Tibial artery (tissue), 4 donors: ENCODE results near the gene MTHFD1L.

Experiments
- DNase-seq, 2 donors: peaks; one replicate each; pipeline ENCODE4 v3.0.0-alpha.2; 2019
- H3K27ac ChIP-seq, 2 donors: fragments of 200-600 bp; sonication (generic) in 1 of 2; 1 replicate in 1 of 2; 2 replicates in 1 of 2; pipeline ENCODE4 v1.5.1; 2018 to 2019; ENCODE audit warnings: mild to moderate bottlenecking in 1 of 2
- H3K27me3 ChIP-seq, 2 donors: fragments of 200-600 bp; sonication (generic) in 1 of 2; one replicate each; pipeline versions ENCODE4 v1.5.1 to v1.6.0; 2016 to 2019
- H3K36me3 ChIP-seq, 3 donors: fragments of 200-600 bp; sonication (generic) in 2 of 3; one replicate each; pipeline ENCODE4 v1.5.1; 2016 to 2019; ENCODE audit warnings: mild to moderate bottlenecking in 2 of 3
- H3K4me1 ChIP-seq, 4 donors: fragments of 200-600 bp; sonication (generic) in 2 of 4; 1 replicate in 3 of 4; 2 replicates in 1 of 4; pipeline ENCODE4 v1.5.1; 2016 to 2019
- H3K4me3 ChIP-seq, 2 donors: fragments of 200-600 bp; sonication (generic) in 1 of 2; 1 replicate in 1 of 2; 2 replicates in 1 of 2; pipeline ENCODE4 v1.5.1; 2018 to 2019; ENCODE audit warnings: mild to moderate bottlenecking in 2 of 2
- H3K9me3 ChIP-seq, 3 donors: fragments of 200-600 bp; sonication (generic) in 1 of 3; one replicate each; pipeline ENCODE4 v1.5.1; 2016 to 2019
- intact Hi-C: fragments of 100-400 bp; cut with DNase I; formaldehyde crosslinking; loops from one replicate; pipeline ENCODE4 v1.15.0; 2023; ENCODE audit warnings: low total_unique reads
- TF ChIP-seq, protein P1 (sequence below), 2 experiments: fragments of 200-600 bp in 1 of 2; fragments of 450-650 bp in 1 of 2; IDR thresholded peaks; one replicate each; pipeline ENCODE4 v1.5.1; 2017 to 2019; ENCODE audit warnings: antibody characterized with exemption in 2 of 2, mild to moderate bottlenecking in 1 of 2, moderate library complexity in 1 of 2

MTHFD1L gene

DNA sequence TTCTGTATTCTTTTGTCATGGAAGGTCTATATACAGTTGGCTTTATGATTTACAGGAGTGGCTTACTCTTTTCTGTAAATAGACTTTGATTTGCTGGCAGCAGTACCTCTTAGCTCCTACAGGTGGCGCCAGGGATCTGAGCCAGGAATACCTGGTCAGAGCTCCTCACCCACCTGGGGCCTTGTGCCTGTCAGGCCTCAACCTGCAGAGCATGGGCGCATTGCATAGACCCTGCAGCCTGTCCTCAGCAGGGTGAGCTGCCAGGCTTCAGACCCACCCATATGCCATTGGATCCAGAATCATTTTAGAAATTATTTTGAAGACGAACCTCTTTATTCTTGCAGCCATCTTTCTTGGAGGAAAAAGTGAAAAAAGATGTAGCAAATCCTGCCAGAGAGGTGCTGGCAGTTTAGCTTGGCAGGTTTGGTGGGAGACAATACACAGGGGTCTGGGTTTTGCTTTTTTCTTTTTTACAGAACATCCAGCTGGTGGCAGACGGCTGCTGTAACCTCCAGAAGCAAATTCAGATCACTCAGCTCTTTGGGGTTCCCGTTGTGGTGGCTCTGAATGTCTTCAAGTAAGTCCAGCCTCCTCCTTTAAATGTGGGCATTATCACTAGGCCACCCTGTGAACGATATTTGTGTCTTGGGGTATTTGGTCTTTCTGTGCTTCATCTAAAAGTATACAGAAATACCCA lies 149.1 kb downstream of the MTHFD1L start:
- intact Hi-C loops: loop anchor here (2.0 kb wide), 1 partner anchor 310 kb away; no protein-coding TSS in a partner anchor
- peak overlapping the region in 1 of 2 donors; percentile 5 for H3K27ac ChIP-seq

GRCh38 chr6:151015101-151015700 lies 149.7 kb downstream of the MTHFD1L start:
- TF ChIP-seq, protein P1, sequence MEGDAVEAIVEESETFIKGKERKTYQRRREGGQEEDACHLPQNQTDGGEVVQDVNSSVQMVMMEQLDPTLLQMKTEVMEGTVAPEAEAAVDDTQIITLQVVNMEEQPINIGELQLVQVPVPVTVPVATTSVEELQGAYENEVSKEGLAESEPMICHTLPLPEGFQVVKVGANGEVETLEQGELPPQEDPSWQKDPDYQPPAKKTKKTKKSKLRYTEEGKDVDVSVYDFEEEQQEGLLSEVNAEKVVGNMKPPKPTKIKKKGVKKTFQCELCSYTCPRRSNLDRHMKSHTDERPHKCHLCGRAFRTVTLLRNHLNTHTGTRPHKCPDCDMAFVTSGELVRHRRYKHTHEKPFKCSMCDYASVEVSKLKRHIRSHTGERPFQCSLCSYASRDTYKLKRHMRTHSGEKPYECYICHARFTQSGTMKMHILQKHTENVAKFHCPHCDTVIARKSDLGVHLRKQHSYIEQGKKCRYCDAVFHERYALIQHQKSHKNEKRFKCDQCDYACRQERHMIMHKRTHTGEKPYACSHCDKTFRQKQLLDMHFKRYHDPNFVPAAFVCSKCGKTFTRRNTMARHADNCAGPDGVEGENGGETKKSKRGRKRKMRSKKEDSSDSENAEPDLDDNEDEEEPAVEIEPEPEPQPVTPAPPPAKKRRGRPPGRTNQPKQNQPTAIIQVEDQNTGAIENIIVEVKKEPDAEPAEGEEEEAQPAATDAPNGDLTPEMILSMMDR (IDR thresholded peaks at IDR 0.05): no peak

More for the DNA sequence above, 149.1 kb downstream of the MTHFD1L start:
- H3K4me1 ChIP-seq: peaks cover 0 to 4% (median 0%) of the 10 kb centered on the region in 4 donors
- peak; percentile 64 to 78 for DNase-seq
- TF ChIP-seq, protein P1 (IDR thresholded peaks at IDR 0.05): peak; percentile 95 to 98
- H3K36me3 ChIP-seq: peaks cover 8 to 23% (median 19%) of the 10 kb centered on the region in 3 donors
- no peaks in the 10 kb centered on the region for H3K27me3 ChIP-seq
- H3K9me3 ChIP-seq: no peaks in the 10 kb centered on the region
- H3K4me3 ChIP-seq: no peak overlapping the region

GRCh38 chr6:151016107-151016506 lies 150.6 kb downstream of the MTHFD1L start:
- Histone ChIP-seq H3K36me3 (peaks cover 8 to 23% (median 19%) of the 10 kb centered on the region in 3 donors), H3K27ac (no peak overlapping the region), H3K4me1 (peaks cover 0 to 4% (median 0%) of the 10 kb centered on the region in 4 donors), H3K4me3 (no peak overlapping the region), H3K9me3 (no peaks in the 10 kb centered on the region), H3K27me3 (no peaks in the 10 kb centered on the region)
- DNase-seq: no peak
- intact Hi-C loops: no loop called here
- TF ChIP-seq, protein P1 (IDR thresholded peaks at IDR 0.05): no peak

More at GRCh38 chr6:151015101-151015700, 149.7 kb downstream of the MTHFD1L start:
- Histone ChIP-seq H3K4me3 (no peak overlapping the region), H3K9me3 (no peaks in the 10 kb centered on the region), H3K36me3 (peaks cover 8 to 23% (median 19%) of the 10 kb centered on the region in 3 donors), H3K4me1 (peaks cover 0 to 4% (median 0%) of the 10 kb centered on the region in 4 donors), H3K27ac (no peak overlapping the region), H3K27me3 (no peaks in the 10 kb centered on the region)
- no peak for DNase-seq
- intact Hi-C loops: loop anchor here (2.0 kb wide), 1 partner anchor 310 kb away; no protein-coding TSS in a partner anchor

DNA sequence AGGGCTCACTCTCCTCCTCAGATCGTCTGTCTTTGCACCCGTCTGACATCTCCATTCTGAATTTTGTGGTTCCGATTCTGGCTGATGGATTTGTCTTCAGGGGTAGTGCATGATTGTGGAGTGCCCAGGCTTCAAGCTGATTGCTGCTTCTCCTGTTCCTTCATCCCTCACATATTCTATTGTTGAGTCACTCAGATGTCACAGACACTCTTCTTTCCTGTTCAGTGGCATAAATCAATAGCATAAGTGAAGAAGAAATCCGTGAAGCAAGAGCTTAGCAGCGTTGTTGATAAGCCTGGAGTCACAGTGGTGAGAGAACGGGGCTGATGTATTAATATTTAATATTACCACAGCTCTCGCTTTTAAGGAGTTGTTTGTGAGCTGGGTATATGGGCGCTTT lies 152.5 kb downstream of the MTHFD1L start:
- no peak for DNase-seq
- Histone ChIP-seq H3K27ac (no peak overlapping the region), H3K27me3 (no peaks in the 10 kb centered on the region), H3K36me3 (peaks cover 8 to 19% (median 18%) of the 10 kb centered on the region in 3 donors), H3K9me3 (no peaks in the 10 kb centered on the region), H3K4me3 (no peak overlapping the region), H3K4me1 (peaks cover 0 to 4% (median 0%) of the 10 kb centered on the region in 4 donors)
- TF ChIP-seq, protein P1 (IDR thresholded peaks at IDR 0.05): no peak
- intact Hi-C loops: no loop called here

DNA sequence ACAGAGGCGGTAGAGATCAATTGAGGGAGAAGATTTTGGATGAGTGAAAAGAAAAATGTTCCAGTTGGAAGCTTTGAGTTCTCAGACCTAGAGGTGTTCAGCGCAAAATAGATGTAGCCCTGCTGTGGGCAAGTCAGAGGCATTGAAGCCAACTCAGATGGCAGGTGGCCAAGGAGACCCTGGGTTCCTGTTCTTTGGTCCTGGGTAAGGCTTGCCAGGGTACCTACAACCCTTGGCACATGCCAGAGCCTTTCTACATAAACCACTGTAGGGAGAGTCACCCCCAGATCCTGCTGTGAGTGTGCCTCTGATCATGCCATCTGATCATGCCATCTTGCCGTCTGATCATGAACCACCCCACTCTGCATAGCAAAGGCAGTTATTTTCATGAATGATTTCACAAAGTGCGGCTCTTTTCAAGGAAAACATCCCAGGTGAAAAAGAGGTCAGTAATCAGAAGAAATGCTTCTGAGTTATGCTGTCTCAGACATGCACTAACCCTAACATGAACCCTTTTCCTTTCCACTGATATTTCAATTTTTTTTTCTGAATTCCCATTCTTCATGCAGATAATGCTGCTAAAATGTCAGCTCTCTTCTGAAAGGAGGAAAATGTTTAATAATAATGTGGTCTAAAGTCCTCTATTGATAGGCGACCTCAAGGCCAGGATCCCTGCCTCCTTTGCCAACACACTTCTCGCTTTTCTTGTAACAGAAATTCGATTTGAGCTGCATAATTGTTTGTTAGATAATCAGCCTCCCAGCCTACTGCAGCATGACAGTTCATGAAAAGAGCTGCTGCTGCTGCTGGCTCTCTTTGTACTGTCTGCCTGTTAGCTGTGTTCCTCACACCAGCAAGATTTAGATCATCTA lies 153.6 kb downstream of the MTHFD1L start:
- no peak for DNase-seq
- H3K36me3 ChIP-seq: peaks cover 8 to 19% (median 18%) of the 10 kb centered on the region in 3 donors
- no peak overlapping the region for H3K4me3 ChIP-seq
- TF ChIP-seq, protein P1 (IDR thresholded peaks at IDR 0.05): no peak
- H3K4me1 ChIP-seq: peaks cover 0 to 9% (median 0%) of the 10 kb centered on the region in 4 donors
- no peak overlapping the region for H3K27ac ChIP-seq
- H3K9me3 ChIP-seq: no peaks in the 10 kb centered on the region
- no peaks in the 10 kb centered on the region for H3K27me3 ChIP-seq
- intact Hi-C loops: no loop called here
